SK-N-DZ (cell line): ENCODE data around the gene HECTD3.
"Not testable (repeated sequence)": the region's sequence is repeated elsewhere in the genome, so short reads cannot be mapped to it uniquely, and the experiment has no call there.

Experiments used
- DNase-seq: peaks from one replicate; pipeline ENCODE4 v3.0.0-alpha.2; 2015; ENCODE audit warnings: low spot score

HECTD3 gene

DNA sequence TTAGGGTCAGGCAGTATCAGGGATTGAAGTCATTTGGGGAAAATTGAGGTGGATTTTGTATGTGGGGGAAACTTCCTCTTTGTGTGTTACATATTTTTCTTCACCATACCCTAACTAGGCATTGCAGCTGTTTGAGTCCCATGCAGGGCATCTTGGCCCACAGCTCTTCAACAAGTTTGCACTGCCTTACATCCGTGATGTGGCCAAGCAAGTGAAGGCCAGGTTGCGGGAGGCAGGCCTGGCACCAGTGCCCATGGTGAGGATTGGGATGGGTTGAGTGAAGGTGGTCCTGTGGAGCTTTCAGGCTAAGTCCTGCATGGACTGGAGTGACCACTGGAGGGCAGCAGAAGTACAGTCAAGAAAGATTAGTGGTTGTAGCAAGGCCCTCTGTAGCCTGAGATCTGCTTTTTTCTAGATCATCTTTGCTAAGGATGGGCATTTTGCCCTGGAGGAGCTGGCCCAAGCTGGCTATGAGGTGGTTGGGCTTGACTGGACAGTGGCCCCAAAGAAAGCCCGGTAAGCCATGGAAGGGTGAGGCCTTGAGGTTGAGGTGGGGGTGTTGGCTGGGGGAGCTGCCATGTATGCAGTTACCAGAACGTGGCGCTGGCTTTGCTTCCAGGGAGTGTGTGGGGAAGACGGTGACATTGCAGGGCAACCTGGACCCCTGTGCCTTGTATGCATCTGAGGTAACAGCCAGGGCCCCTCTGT is 3.4 kb upstream of the HECTD3 start:
- DNase-seq: peak; percentile 78

DNA sequence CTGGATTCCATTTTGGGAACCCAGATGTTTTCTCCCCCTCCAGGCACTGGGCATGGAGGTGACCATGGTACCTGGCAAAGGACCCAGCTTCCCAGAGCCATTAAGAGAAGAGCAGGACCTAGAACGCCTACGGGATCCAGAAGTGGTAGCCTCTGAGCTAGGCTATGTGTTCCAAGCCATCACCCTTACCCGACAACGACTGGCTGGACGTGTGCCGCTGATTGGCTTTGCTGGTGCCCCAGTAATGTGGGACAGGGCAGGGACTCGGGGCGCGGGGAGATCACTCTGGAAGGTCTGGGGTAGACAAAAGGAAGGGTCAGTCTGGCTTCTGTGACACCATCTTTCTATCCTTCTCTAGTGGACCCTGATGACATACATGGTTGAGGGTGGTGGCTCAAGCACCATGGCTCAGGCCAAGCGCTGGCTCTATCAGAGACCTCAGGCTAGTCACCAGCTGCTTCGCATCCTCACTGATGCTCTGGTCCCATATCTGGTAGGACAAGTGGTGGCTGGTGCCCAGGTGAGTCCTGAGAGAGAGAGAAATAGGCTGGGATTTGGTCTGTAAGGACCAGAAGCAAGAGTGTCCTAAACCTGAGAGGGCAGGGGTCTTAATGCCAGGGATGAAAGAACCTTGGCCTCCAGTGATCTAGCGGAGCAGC is 2.6 kb upstream of the HECTD3 start:
- DNase-seq: no peak

DNA sequence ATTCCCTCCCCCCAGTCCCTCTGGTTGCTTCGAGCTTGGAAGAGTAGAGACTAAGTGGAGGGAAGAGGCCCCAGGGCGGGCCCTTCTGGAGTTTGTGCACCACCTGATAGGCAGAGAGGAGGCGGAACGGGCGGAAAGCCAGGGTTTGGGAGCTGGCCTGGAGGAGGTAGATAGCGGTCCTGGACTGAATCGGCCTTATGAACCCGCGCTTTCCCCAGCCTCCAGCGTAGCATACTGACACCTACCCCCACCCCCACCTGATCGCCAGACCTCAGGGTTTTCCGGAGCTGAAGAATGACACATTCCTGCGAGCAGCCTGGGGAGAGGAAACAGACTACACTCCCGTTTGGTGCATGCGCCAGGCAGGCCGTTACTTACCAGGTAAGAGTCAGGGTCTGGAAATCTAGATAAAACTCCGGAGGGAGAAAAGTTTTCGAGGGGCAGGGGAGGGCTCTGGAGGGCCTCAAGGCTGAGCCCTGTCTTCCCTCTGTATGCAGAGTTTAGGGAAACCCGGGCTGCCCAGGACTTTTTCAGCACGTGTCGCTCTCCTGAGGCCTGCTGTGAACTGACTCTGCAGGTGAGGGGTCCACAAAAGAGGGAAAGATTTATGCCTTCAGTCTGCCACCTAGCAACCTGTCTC is 1.6 kb upstream of the HECTD3 start:
- DNase-seq: peak; percentile 27

DNA sequence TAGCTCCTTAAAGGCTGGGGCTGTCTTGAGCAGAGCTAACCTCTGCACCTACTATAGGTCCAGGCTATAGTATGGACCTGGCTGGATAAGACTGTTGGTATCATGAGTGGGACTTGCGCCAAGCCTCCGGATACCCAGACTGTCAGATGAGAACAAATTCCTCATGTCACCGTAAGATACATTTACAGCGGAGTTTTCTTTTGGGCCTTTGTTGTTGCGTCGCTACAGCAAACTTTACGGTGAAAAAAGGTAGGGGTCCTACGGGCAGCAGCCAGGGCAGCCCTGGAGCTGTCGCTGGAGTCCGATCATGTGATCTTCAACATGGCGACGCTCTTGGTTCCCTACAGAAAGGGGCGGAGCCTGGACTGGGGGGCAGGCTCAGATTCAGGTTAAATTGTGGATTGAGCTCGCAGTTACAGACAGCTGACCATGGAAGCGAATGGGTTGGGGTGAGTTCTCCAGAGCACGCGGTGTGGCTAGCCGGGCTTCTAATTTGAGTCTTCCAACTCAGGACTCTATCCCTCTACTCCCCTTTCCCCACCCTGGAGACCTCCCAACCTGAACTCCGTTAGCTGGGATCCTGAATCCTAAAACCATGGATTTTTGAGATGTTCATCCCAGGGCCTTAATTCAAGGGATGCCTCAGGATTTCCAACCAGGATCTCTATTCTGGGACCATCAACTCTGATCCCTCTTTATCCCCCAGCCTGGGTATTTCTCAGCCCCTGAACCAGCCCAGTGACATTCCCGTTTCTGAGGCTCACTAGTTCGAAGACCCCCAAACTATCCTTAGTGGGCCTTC is 914 bp upstream of the HECTD3 start, which contains the start of gene UROD:
TSS of gene UROD (plus strand) at position 418 of the 802 bp plus-strand sequence. CDS start at position 430, 12 bp downstream.
- DNase-seq: peak; percentile 94

DNA sequence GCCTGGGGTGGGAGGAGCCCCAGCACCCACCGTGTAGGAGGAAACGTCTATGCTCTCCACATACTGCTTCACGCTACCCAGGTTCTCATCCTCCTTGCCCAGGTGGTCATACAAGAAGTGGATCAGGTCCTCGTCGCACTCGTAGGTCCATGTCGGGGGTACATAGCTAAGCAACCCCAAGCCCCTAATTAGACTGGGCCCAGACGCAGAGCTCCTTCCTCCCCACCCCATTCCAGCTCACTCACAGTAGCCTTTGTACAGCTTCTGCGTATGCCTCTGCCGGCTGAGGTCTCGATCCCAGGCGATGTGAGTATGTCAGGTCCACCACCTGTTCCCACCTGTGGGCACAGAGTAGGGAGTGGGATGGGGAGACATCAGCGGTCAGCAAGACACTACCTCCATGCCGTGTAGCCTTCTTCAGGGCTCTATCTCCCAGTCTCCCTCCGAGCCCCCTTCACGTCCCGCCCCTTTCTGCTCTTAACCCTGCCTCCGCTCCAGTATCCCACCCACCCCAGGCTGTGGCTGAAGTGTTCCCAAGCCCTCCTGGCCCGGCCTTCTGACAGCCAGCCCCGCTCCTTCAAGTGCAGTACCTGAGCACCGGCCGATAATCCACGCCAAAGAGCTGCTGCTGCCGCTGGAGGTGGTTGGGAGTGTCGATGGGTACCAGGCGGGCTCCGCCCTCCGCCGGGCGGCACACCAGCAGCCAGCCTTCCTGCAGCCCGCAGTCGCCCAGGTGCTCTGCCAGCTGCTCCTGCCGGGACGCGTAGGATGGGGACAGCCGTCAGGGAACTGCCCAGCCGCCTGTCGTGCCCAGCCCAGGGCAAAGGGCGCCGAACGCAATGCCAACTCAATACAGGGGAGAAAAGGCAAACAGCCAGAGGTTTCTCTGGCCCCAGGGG is 919 bp downstream of the HECTD3 start:
- no peak for DNase-seq

DNA sequence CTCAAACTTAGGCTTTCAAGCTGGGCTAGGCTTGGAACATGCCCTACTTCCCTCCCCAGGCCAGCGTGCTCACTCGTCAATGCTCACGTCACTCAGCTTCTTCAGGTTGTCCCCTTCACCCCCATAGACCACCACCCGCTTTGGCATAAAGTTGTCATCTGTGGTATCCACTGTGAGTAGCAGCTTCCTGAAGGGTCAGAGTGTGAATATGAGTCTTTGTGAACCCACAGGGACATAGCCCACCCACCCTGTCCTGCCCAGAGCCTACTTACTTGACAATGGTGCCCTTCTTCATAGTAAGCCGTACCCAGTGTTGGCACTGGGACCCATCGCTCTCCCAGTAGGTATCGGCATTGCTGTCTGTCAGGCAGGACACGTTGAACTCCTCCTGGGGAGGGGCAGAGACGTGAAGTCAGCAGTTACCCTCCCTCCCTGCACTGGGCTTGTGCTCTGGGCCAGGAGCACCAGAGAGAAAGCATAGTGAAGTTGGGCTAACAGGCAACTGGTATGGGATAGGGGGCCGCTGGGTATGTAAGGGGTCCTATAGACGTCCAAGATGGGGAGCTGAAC is 1.7 kb downstream of the HECTD3 start:
- DNase-seq: no peak

DNA sequence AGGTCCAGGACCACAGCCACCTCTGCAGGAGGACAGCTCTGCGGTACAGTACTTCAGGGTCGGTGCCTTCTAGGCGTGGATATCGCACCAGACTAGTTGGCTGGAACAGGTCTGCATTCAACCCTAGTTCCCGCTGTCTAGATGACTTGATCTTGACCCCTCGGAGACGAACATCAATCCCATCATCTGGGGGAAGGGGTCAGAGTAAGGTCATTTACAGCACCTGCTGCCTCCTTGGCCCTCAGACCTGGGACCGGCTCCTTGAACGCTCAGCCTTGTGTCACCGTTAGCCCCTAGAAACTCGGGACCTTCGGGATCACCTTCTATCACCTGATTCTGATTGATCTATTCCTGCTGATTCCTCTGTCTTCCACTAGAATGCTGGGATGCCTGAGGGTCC is 2.6 kb downstream of the HECTD3 start:
- no peak for DNase-seq

DNA sequence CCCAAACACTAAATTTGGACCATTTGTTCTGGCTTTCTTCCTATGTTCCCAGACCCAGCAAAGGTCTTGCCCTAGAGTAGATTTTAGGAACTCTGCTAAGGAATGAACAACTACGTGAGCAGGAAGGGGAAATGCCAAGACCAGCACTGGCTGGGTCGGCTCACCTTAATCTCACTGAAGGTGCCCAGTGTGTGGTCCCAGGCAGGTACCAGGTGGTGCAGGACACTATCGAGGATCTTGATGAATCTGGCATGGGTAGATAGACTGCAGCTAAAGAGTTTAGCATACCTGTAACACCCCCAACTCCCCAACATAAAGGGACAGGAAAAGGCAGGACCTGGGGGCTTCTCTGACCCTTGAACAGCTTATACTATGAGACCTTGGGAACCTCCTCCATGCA is 3.0 kb downstream of the HECTD3 start:
- DNase-seq: no peak

DNA sequence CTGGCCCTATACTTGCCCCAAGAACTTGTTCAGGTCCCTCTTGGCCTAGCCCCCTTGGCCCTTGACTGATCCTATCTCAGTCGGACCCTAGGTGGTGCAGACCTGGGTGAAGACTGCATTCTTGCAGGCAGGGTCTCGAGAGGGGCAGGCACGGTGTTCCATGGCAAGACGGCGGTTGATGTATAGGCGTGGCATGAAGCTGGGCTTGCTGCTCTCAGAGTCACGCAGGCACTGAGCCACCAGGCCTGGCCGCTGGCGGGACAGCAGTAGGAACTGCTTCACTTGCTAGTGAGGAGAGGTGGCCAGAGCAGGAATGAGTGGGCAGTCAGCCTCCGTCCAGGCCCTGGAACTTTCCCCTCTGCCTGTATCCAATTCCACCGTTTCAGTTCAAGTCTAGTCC is 3.8 kb downstream of the HECTD3 start:
- DNase-seq: no peak

DNA sequence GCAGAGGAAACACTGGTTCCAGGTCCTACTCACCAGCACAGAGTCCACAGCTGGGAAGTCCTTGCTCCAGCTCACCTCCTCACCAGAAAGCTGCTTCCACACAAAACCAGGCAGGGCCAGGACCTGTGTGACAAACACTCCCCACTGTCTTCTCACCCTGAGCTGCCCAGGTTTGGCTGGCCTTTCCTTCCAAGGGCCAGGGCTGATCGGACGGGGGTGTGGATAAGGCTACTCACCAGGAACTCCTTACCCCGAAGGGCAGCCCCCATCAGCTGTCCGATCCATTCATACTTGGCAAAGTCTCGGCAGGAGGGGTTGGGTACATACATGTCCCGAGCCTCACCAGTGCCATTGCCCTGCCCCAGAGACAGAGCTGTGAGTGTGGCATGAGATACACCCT is 5.4 kb downstream of the HECTD3 start:
- DNase-seq: no peak

DNA sequence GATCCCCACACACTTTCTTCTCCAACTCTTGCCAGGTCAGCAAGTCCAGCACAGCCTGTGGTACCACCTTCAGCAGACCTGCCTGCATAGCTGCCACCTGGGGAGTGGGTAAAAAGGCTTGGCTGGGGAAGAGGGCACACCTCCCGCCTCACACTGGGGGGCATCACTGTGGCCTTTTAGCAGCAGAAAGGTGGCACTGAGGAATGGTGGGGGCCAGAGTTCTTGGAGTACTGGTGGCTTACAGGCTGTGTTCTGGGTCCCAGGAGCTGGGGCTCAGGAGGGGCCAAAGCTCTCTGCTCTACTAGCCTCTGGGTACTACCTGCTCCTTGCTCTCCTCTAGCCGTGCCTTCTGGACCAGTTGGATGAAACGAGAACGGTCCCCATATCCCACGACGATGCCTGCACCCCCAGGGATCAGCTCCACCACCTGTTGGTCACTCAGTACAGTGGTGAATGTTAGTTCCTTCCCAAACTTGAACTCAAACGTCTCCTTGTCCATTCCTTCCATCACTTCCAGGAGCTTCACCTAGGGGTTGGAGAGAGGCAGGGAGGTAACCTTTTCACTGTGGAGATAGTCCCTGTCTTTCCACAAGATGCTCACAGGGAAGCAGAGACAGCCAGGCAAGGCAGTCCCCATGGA is 6.7 kb downstream of the HECTD3 start:
- no peak for DNase-seq

DNA sequence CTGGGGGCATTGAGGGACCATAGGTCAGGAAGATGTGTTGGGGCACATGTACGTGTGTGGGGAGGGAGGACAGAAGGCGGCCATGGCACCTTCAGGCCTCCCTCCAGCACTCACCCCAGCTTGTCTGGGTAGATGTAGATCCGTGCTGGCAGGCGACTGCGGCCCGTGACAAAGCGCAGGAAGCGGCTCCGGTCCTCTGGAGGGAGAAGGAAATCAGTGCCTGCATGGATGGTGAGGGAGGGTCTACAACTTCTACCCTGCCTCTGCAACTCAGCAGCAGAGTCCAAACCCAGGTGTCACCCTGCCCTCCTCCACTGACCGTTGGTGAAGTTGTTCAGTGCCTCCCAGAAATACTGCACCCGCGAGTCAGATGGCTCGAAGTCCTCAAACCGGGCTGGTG is 7.4 kb downstream of the HECTD3 start:
- no peak for DNase-seq

DNA sequence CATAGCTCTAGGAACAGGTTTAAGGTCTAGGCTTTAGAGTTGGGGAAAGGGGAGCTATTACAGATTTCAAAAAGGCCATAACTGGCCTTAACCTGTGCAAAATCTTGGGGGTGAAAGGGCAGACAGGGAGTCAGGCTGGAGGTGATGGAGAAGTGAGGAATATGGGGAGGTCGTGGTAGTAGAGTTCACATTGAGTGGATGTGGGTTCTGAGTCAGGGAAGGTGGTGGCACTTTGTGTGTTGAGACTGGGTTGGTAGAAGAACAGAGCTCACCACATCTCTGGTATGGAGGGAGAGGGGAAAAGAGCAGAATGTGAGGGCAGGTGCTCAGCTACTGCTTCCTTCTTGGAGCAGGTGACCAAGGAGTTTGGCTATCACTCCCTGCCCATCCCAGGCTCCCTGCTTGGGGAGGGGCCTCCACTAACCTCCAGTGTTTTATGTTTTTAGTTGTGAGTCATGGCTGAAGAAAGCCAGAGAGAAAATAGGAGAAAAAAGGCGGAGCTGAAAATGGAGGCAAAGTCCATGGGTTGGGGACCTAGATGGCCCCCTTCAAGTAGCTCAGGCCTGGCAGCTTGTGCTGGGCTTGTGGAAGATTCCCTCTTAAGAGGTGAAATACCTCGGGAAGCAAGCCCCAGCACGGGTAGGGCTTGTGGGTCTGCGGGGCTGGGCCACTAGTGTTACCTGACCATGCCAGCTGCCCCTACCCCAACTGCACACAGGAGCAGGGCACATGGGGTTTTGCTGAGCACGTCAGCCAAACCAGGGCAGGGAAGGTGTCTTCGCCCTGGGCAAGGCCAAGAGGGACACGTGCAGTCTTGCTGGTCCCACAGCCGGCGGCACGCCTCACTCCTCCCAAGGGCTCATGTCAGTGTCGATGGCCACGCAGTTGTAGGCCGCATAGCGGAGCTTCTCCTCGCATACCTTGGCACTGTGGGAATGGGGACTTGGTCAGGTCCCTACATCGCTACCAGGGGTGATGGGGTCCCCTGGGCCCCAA is 8.2 kb downstream of the HECTD3 start:
- DNase-seq: no peak

DNA sequence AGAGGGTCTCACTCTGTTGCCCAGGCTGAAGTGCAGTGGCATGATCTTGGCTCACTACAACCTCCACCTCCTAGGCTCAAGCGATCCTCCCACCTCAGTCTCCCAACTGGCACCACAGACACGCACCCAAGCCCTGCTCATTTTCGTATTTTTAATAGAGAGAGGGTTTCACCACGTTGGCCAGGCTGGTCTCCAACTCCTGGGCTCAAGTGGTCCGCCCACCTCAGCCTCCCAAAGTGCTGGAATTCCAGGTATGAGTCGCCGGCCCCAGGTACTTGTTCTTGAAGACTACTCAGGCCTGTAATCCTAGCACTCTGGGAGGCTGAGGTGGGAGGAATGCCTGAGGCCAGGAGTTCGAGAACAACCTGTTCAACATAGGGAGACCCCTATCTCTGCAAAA is 9.5 kb downstream of the HECTD3 start:
- not testable (repeated sequence) for DNase-seq

DNA sequence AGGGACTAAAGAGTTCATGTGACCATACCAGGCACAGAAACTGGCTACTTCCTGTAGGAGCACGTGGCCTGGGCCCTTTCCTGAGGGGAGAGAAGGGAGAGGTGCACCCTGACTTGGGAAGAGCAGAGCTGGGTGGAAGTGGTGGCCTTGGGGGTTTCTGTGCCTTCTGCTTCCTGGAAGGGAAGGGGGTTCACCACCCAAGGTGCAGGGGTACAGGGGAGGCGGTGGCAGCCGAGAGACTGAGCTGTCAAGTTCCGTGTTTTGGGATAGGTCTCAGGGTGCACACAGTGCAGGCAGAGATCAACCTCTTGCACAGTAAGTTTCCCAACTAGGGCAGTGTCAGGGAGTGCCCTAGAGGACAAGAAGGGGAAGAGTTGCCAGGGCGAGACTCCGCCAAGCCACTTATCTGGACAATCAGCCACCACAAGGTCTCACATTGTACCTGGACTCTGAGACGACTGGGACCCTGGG is 10.1 kb downstream of the HECTD3 start:
- no peak for DNase-seq

DNA sequence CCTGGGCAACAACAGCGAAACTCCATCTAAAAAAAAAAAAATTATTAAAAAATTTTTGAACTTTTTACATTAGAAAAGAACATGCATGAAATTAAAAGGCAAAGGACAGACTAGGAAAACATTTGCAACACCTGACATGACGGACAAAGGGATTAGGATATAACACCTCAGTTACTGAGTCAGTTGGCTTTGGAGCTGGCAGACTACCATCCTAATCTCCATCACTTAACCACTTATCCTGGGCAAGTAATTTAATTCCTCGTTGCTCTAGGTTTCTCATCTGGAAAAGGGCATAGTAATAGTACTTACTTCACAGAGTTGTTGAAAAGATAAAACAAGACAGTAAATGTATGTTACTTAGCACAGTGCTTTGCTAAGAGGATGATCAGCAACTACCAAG is 11.9 kb downstream of the HECTD3 start:
- no peak for DNase-seq

DNA sequence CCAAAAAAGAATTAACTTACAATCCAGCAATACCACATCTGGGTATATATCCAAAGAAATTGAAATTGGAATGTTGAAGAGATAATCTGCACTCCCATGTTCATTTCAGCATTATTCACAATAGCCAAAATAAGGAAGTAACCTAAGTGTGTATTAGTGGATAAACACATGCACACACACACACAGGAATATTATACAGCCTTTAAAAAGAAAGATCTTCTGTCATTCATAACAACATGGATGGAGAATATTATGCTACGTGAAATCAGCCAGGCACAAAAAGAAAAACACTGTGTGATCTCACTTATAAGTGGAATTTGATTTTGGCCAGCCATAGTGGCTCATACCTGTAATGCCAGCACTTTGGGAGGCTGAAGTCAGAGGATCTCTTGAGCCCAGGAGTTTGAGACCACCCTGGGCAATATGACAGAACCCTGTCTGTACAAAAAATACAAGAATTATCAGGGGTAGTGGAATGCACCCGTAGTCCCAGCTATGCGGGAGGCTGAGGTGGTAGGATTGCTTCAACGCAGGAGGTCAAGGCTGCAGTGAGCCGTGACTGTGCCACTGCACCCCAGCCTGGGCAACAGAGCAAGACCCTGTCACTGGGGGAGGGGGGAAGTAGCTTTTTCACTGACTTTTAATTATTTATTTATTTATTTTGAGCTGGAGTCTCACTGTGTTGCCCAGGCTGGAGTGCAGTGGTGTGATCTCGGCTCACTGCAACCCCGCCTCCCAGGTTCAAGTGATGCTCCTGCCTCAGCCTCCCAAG is 15.5 kb downstream of the HECTD3 start:
- no peak for DNase-seq

DNA sequence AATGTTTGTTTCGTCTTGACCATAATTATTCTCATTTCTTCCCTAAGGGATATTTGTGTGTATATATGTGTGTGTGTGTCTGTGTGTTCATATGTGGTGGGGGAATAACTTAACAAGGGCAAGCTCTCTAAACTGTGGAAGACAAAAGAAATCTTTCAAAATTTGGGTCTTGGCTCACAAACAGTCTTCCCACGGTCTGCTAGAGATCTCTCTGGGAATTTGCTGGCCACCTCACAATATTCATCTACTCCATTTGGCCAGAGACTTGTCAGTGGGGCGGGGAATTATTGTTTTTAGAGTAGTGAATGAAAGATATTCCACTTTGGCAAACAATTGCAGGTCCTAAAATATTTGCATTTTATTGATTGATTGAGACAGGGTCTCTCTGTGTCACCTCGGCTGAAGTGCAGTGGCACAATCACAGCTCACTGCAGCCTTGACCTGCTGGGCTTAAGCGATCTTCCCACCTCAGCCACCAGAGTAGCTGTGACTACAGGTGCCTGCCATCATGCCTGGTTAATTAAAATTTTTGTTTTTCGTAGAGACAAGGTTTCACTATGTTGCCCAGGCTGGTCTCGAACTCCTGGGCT is 16.7 kb downstream of the HECTD3 start:
- no peak for DNase-seq
